ACHN (cell line): ENCODE measurements around the gene CDH2.

Source experiments
- DNase-seq: peaks from one replicate; pipeline ENCODE4 v3.0.0-alpha.2; 2015
- in situ Hi-C: cut with HindIII; loops from 2 replicates; pipeline ENCODE4 v1.10.0; 2017; ENCODE audit warnings: low sequenced_read_pairs, low pct_ligation_motif_present, low pct_unique_long_range_greater_than_20kb

Gene CDH2

DNA sequence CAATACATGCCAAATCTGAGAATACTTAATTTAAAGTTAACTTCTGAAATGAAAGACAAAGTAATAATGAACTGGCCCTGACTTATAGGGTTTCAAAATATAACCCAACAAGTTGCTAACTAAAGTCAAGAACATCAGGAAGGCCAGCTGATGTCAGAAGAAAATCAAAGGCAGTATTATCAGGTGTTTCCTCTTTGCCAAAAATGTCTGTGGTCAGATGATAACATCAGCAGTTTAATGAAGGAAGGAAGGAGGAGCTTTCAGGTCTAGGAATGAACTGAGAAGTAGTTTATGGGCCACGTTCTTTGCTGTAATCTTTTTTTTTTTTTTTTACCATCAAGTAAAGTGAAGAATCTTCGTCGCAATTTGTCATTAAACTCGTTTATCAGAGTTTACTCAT is 40.9 kb downstream of the CDH2 start:
- no peak for DNase-seq
- in situ Hi-C loops: no loop called here

DNA sequence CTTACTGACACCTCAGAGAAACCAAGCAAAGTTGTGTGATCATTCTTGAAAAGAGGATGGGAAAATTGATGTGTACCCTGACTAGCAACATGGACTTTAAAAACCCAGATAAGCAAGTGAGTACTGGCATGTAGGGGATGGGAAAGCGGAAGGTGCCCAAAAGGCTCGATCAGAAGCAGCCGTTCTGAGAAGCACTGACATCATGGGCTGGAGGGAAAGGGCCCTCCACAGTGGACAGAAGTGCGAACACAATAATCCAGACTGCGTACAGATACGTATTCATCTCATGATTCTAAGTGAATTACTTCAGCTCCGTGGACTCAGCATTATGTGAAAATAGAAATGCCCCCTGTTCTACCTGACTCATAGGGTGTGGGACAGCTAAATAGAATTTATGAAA is 42.2 kb downstream of the CDH2 start:
- in situ Hi-C loops: no loop called here
- no peak for DNase-seq

DNA sequence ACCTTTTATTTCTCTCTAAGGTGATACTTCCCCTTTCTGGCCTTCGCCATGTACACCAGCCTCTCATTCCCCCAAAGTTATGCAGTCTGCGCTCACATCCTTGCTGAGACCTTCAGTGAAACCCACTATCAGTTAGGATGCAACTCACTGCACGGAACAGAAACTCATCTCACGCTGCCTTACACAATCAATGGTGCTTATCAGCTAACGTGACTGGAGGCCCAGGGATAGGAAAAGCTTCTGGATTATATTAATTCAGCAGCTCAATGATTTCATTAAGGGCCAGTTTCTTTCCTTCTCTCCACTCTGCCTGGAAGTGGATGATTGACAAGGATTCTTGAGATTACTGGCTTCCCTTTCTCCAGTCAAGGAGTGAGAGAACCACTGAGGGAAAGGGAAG is 44.8 kb downstream of the CDH2 start:
- in situ Hi-C loops: no loop called here
- DNase-seq: no peak

DNA sequence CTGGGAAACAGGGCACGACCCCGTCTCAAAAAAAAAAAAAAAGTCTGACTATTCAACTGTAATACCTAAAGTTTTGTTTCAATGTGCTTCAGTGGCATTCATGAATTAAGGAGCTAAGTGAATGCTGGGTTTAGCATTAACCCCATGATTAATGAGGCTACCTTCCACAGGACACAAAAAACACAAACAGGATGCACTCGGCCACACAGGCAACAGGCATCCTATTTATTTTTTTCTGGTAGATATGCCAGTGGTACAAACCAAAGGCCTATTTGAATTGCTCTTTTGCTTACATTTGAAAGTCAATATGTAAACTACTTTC is 48.3 kb downstream of the CDH2 start:
- no peak for DNase-seq
- in situ Hi-C loops: no loop called here

DNA sequence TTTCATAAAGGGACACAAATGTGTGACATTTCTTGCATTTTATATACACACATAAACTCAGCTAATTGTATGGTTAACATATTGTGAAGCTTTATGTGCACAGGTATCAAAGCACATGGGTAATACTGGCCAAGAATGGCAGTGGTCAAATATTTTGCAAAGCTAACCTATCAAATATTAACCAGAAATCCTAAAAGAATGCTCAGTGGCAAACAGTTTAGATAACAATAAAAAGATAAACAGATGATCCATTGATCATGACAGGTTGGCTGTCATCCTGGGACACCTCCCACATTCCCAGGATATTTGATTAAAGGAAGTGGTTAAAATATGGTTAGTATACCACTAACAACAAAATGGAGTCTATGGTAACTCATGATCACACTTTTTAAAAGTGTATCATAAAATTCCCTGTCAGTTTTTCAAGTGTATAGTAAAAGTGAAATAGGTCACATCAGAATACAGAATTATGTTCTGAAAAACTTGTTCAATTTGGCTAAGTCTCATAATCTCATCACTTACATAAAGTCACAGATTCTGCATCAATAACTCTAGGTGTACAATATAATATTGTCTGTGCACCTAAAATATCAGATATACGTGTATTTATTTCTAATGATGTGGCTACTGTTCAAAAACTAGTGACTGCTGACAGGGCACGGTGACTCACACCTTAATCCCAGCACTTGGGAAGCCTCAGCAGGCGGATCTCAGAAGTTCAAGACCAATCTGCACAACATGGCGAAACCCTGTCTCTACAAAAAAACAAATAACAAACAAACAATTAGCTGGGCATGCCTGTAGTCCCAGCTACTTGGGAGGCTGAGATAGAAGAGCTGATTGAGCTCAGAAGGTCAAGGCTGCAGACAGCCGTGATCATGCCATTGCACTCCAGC is 48.9 kb downstream of the CDH2 start:
- peak; percentile 43 for DNase-seq
- in situ Hi-C loops: no loop called here

DNA sequence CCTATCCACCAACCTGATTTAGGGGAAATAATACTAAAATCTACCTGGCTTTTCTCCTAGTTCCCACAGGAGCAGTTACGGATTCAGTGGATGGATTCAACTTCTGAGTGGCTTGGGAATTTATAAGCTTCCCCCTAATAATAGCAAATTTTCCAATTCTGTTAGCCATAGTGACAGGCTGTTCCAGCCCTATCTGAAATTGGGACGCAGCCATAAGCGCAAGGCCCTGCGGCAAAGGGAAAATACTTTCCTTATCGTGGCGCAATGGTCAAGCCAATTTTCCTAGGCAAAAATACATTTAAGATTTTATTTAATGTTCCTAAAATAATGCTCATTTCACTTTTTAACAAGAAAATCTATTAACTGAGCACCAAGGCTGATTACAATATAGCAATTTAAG is 49.7 kb downstream of the CDH2 start:
- in situ Hi-C loops: no loop called here
- DNase-seq: no peak

DNA sequence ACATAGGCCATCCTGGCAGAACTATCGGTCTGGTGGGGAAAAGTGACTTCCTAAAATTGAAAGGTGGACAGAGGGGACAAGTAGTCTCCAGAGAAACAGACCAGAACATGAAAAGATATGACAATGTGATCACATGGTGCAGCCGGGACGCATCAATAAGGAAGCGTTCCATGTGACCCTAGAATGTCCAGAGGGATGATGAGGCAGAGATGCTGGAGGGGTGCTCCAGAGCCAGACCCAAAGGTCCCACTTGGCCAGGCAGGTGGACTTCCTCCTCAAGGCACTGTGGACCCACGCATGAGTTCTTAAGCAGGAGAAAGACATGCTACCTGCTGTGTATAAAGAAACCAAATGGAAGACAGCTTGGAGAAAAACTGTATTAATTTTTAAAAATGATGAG is 50.2 kb downstream of the CDH2 start:
- no peak for DNase-seq
- in situ Hi-C loops: no loop called here

DNA sequence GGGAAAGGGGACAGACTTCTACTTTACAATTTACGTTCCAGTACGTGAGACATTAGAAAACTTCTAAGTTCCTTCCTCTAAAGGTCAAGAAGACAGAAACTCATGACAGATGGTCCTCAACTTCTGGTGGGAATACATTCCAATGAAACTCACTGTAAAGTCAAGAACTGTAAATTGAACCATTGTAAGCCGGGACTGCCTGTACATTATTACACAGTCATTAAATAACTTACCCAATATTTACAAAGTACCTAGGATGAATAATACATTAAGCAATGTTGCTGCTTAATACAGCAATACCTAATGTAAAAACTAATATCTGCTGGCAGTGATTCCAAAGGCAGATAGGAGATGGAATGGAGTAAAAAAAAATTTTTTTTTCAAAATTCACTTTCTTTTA is 51.9 kb downstream of the CDH2 start:
- DNase-seq: no peak
- in situ Hi-C loops: no loop called here

DNA sequence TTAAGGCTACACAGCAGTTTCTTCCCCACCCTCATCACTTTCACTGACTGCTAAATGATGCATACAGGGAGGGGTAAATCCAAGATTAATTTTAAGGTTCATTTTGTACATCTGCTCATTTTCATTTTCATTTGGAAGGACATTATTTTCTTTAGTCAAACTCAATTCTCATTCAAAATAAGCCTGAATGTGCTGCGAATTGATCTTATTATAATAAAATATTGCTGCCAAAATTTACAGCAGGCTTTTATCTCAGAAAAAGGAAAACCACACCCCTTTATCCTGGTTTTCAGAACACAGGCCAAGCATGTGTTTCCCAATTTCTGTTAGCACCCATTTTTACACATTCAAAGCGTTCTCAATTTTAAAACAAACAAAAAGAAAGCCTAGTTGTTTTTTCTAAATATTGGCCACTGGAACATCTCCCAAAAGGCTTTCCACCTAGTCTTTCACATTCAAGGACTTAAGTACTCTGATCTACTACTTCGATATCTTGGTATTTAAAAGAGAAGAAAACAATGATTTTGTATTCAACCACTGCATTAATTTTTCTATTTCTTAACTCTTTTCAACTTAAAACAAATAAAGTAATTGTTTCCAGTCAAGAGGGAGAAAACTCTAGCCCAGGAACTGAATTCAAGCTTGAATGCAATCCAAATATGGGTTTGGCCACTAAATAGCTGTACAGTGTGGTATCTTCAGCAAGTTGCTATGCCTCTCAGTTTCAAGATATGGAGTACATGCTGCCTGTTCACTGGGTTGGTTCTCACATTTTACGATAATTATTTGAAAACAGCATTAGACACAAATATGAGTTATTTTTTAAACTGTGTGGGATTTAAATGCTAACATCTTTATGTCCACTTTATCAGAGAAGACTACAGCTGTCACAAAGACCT is 52.5 kb downstream of the CDH2 start:
- in situ Hi-C loops: no loop called here
- DNase-seq: no peak

DNA sequence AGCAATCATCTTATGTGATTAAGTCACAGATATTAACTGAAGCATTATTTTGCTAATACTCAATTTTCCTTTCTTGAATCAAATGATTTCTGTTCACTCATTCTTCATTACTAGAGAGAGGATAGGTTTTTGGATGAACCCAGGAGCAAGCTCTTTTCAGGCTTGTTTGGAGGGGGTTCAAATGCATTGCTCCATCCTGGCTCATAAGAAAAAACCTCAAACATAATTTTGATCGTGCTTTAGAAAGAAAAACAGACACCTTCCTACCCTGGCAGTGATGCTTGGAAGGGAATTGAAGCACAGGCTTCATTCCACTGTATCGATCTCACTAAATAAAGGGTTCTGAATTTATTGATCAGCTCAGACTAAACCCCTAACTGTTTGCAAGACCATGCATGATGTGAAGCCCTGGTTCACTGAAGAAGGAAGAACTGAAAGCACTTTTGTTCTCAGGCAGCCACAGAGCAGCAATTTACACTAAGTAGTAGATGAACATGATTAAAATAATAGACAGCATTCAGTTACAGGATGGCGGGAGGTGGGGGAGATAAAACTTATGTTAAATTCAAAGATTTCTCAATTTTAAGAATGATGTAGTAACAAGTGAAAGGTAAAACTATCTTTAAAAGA is 53.4 kb downstream of the CDH2 start:
- in situ Hi-C loops: no loop called here

DNA sequence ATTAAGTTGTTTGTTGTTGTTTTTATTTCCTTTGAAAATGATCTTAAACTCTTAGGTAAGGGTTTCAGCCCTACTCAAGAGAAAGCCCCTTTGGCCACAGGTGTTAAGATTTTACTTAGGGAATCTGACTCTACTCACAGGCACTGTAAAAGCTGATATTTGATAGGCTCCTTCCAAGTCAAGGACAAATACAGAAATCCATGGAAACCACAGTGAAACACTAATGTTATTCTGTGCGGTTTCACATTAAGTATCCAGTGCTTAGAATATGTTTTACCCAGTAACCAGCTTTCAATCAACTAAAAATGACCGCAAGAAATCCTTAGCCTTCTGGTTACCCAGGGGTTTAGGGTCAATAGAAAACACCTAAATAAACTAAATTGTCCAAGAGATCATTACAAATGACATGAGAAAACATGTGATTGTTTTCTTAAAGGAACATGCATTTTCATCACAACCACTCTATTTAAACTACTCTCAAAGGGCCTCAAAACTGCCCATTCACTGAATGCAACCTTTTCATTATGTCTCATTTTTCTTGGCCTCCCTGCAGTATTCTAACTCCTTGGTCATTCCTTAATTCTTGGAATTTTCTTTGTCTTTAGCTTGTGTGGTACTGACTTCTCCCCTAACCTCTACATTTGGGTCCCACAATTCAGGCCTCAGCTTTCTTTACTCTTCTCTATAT is 56.0 kb downstream of the CDH2 start:
- DNase-seq: no peak
- in situ Hi-C loops: no loop called here

More for the DNA sequence above, 53.4 kb downstream of the CDH2 start:
- DNase-seq: no peak

DNA sequence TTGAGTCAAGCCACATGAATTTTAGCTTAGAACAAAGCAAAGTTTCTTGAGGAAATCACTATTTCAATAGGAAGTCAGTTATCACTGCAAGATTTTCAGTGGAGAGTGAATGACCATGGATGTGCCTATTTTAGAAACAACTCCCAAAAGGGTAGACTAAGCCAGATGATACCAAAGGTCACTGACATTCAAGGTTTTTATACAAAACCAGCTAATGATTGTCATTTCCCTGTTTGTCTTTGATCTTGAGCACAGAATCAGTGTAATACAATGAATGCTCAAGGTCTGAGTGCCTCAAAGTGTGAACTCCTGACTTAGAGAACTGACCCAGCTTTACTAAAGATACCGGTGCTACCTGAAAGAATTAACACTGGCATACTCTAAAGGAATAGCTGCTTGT is 60.5 kb downstream of the CDH2 start:
- no peak for DNase-seq
- in situ Hi-C loops: no loop called here

DNA sequence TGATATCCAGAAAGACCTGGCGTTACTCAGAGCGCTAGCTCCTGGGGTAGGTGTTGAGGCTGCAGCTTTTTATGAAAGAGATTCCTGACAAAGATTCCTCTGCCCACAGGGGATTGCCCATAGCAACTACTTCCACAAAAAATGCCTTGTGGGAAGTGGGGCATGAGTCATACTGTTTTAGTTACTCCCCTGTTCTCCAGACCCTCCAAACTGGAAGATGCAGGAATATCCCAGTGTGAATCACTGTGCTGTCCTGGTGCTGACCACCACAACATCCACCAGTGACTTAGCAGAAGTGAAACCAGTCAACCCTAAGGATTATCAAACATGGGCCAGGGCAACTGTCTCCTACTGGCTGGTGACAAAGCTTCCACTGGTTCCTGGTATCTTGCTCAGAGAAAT is 61.8 kb downstream of the CDH2 start:
- in situ Hi-C loops: no loop called here
- DNase-seq: peak; percentile 92

DNA sequence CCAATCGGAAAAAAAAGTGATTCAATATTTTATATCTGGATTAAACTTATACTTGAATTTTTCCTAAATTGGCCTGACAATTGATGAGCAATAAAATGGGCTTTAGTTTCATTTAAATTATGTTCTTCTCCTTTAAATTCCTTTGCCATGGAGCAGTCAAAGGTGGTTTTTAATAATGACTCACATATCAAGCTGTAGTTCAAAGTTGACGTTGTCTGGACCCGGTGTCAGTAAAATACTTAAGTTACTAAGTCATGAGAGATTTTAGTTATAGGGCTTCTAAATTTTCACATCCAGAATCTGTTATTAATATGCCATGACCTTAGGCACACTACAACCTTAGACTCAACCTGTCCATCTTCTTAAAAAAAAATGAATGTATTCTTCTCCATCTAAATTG is 62.5 kb downstream of the CDH2 start:
- in situ Hi-C loops: no loop called here
- DNase-seq: peak; percentile 73

DNA sequence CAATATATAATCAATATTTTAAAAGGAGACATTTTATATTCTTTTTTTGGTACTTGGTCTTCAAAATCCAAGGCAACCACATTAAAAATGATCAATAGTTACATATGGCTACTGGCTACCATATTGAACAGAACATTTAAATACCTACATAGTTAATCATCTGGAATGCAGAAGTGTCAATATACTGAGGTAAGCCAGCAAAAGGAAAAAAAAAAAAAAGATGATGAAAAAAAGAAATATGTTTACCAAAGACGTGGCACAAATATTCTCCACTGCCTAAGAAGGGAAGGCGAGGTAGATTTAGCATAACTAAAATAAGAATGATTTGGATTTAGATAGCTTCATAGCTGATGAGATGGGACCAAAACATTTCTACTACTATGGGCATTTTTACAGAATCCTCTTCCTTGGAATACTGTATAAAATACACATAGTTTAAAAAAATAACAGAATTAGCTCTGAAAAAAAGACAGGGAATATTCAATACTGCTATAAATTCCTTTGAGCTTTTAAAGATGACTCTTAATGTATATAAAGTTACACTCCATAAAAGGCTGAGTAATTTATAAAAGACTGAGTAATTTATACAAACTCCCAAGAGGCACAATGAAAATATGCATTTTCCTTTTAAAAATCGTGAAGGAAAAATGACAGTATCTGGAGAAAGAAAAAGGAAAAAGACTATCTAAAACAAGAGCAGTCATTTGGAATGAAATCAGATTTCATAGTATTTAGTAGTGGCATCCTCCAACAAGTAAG is 63.5 kb downstream of the CDH2 start:
- in situ Hi-C loops: no loop called here
- DNase-seq: no peak

DNA sequence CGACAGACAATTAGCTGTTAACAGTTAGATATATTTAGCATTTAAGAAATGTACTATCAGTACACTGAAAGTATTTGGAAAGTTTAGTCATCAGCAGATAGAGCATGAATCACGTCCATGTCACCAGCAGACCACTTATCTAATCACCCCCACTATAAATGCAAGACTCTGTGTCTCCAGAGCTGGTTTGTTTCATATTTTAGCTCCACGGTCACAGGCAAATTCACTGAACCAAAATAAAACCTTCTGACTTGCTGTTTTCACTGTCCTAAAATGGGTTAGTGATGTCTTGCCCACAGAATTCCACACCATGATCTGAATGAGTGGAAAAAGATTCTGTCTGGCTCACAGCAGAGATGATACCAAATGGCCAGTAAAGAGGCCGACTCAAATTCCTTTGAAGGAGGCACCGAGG is 64.9 kb downstream of the CDH2 start:
- DNase-seq: peak; percentile 55
- in situ Hi-C loops: no loop called here

DNA sequence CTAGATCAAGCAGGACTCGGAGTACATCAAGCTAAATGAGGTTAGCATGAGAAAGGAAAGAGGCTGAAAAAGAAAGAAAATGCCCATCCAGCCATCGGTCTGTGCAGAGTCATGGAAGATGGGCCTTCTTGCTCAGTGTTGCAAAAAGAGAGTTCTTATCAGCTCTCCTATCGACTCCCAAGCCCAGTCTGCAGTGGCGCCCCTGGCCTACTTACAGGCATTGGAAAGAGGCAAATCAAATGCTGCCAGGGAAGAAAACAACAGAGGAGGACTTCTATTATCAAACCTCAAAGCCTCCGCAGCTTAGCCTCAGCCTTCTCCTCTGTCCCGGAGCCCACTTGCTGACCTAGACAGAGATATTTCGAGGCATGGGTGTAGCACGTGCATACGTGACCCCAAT is 66.0 kb downstream of the CDH2 start:
- in situ Hi-C loops: no loop called here
- no peak for DNase-seq
